Neutrophil (primary cell): ENCODE results near the gene CDC14B.

ENCODE experiments used
- H3K27ac ChIP-seq: fragments of 200-600 bp; sonication (generic); 2 replicates; pipeline ENCODE4 v1.5.1; 2016; ENCODE audit warnings: mild to moderate bottlenecking, moderate library complexity
- H3K27me3 ChIP-seq: fragments of 200-600 bp; sonication (generic); 2 replicates; pipeline ENCODE4 v1.6.0; 2016; ENCODE audit warnings: mild to moderate bottlenecking
- H3K36me3 ChIP-seq: fragments of 200-600 bp; sonication (generic); 2 replicates; pipeline ENCODE4 v1.5.1; 2017
- H3K4me1 ChIP-seq, 2 experiments: fragments of 200-600 bp in 1 of 2; sonication (generic) in 1 of 2; 1 replicate in 1 of 2; 2 replicates in 1 of 2; pipeline versions ENCODE4 v1.5.1 to v1.6.1; 2013 to 2016; ENCODE audit warnings: low read depth in 1 of 2, low read length in 1 of 2, mild to moderate bottlenecking in 1 of 2, moderate library complexity in 1 of 2; ENCODE audit not compliant: control insufficient read depth in 1 of 2, insufficient read depth in 1 of 2
- H3K4me3 ChIP-seq, 2 experiments: fragments of 200-600 bp in 1 of 2; sonication (generic) in 1 of 2; 1 replicate in 1 of 2; 2 replicates in 1 of 2; pipeline ENCODE4 v1.5.1; 2013 to 2016; ENCODE audit warnings: low read depth in 1 of 2, low read length in 1 of 2, mild to moderate bottlenecking in 1 of 2, moderate library complexity in 1 of 2
- H3K9me3 ChIP-seq: fragments of 200-600 bp; sonication (generic); 2 replicates; pipeline ENCODE4 v1.5.1; 2016
- CTCF ChIP-seq: fragments of 200-600 bp; sonication (generic); IDR thresholded peaks from 2 replicates; pipeline ENCODE4 v1.5.1; 2016; ENCODE audit warnings: antibody characterized with exemption

CDC14B gene

GRCh38 chr9:96459268-96460007 is 160.2 kb downstream of the CDC14B start:
- Histone ChIP-seq H3K27me3 (peaks cover 15% of the 10 kb centered on the region), H3K4me3 (no peak overlapping the region), H3K9me3 (no peaks in the 10 kb centered on the region), H3K4me1 (no peaks in the 10 kb centered on the region), H3K27ac (no peak overlapping the region), H3K36me3 (no peaks in the 10 kb centered on the region)
- no peak for TF ChIP-seq CTCF

GRCh38 chr9:96458226-96458625 is 161.4 kb downstream of the CDC14B start:
- Histone ChIP-seq H3K4me1 (no peaks in the 10 kb centered on the region), H3K27ac (no peak overlapping the region), H3K27me3 (peaks cover 28% of the 10 kb centered on the region), H3K9me3 (no peaks in the 10 kb centered on the region), H3K36me3 (no peaks in the 10 kb centered on the region), H3K4me3 (no peak overlapping the region)
- no peak for TF ChIP-seq CTCF

GRCh38 chr9:96457266-96457665 is 162.4 kb downstream of the CDC14B start:
- no peak overlapping the region for H3K27ac ChIP-seq
- no peak for TF ChIP-seq CTCF
- H3K27me3 ChIP-seq, result peaks cover 37% of the 10 kb centered on the region
- no peaks in the 10 kb centered on the region for H3K4me1 ChIP-seq
- H3K36me3 ChIP-seq, result no peaks in the 10 kb centered on the region
- no peak overlapping the region for H3K4me3 ChIP-seq
- H3K9me3 ChIP-seq, result no peaks in the 10 kb centered on the region

- peaks cover 62% of the 10 kb centered on the region for H3K27me3 ChIP-seq
- no peaks in the 10 kb centered on the region for H3K36me3 ChIP-seq
- H3K4me3 ChIP-seq, result no peak overlapping the region
- TF ChIP-seq CTCF, result no peak
- H3K27ac ChIP-seq, result no peak overlapping the region
- H3K4me1 ChIP-seq, result peaks cover 15 to 18% of the 10 kb centered on the region in 2 experiments
- no peaks in the 10 kb centered on the region for H3K9me3 ChIP-seq
Observed at GRCh38 chr9:96453625-96454024, 166.0 kb downstream of the CDC14B start.

- Histone ChIP-seq H3K27me3 (peaks cover 89% of the 10 kb centered on the region), H3K27ac (no peak overlapping the region), H3K4me1 (peaks cover 15 to 18% of the 10 kb centered on the region in 2 experiments), H3K9me3 (no peaks in the 10 kb centered on the region), H3K36me3 (no peaks in the 10 kb centered on the region), H3K4me3 (peak overlapping the region; percentile 69 to 70)
- TF ChIP-seq CTCF, result no peak
Observed at GRCh38 chr9:96450613-96451528, 168.8 kb downstream of the CDC14B start.
